K562 (cell line): ENCODE data around the gene WASL. TPM values are rescaled to one million over a fixed set of nuclear protein-coding genes. Genes with fewer than 3 reads are reported as not detected.

Experiments
- HDAC6 ChIP-seq: IDR thresholded peaks from 2 replicates; pipeline ENCODE4 v1.6.1; 2012; ENCODE audit warnings: low read depth, mild to moderate bottlenecking, control low read depth, inconsistent platforms, low read length, moderate library complexity
- KAT2B ChIP-seq: IDR thresholded peaks from one replicate; pipeline ENCODE4 v1.6.1; 2012; ENCODE audit warnings: low read depth, mild to moderate bottlenecking, control low read depth, inconsistent platforms, low read length, moderate library complexity
- MCM7 ChIP-seq, 2 experiments: fragments of 450-650 bp; IDR thresholded peaks; 2 replicates each; pipeline ENCODE4 v1.6.1; 2016 to 2018
- MYNN ChIP-seq, 2 experiments: sonication (generic); formaldehyde crosslinking in 1 of 2; IDR thresholded peaks; 2 replicates each; pipeline versions ENCODE4 v1.5.0 to v1.6.1; 2016 to 2020; ENCODE audit warnings: antibody characterized with exemption in 1 of 2, missing genetic modification reagents in 1 of 2
- NELFE ChIP-seq: IDR thresholded peaks from 2 replicates; pipeline ENCODE4 v1.6.1; 2011; ENCODE audit warnings: mild to moderate bottlenecking; ENCODE audit not compliant: insufficient read depth, insufficient read length
- NR1H2 ChIP-seq: sonication (generic); formaldehyde crosslinking; IDR thresholded peaks from 2 replicates; pipeline ENCODE4 v1.4.0; 2020; ENCODE audit warnings: mild to moderate bottlenecking, missing genetic modification reagents
- PHB2 ChIP-seq: fragments of 450-650 bp; IDR thresholded peaks from 2 replicates; pipeline ENCODE4 v1.6.1; 2017; ENCODE audit warnings: low read depth
- STAT5A ChIP-seq: IDR thresholded peaks from 2 replicates; pipeline ENCODE4 v1.6.1; 2012; ENCODE audit warnings: low read length, inconsistent platforms, borderline replicate concordance
- TBL1XR1 ChIP-seq, 2 experiments: IDR thresholded peaks; 2 replicates each; pipeline ENCODE4 v1.6.1; 2012; ENCODE audit warnings: improper control_type of control experiment in 2 of 2, low read length in 2 of 2, mild to moderate bottlenecking in 1 of 2
- ZNF695 ChIP-seq: fragments of 450-650 bp; formaldehyde crosslinking; IDR thresholded peaks from 2 replicates; pipeline ENCODE4 v1.4.0; 2020; ENCODE audit warnings: mild to moderate bottlenecking, moderate library complexity
- polyA plus RNA-seq, 8 experiments: library from polyadenylated mRNA; depleted of rRNA in 4 of 8; stranded (reverse) in 5 of 8; unstranded in 3 of 8; fragments of >200 nt; fragmentation: Nextera tagmentation in 2 of 8; fragmentation: Illumina TruSeq in 1 of 8; extraction: Ambion mirVana in 2 of 8; extraction: Trizol in 1 of 8; gene quantifications; 2 replicates each; pipeline versions ENCODE4 v1.2.1 to v1.2.3, GENCODE V29; 2011 to 2014; ENCODE audit warnings: inconsistent platforms in 1 of 8, missing spikeins in 1 of 8
- total RNA-seq, 7 experiments: library from RNA; depleted of rRNA in 6 of 7; stranded (reverse); fragments of >200 nt in 6 of 7; fragmentation: Illumina TruSeq in 2 of 7; extraction: Trizol in 2 of 7; gene quantifications; 2 replicates each; pipeline versions ENCODE4 v1.2.1 to v1.2.3, GENCODE V29; 2011 to 2021; ENCODE audit warnings: low replicate concordance in 1 of 7
- TF ChIP-seq, protein P1 (sequence below): fragments of 450-650 bp; IDR thresholded peaks from 2 replicates; pipeline ENCODE4 v1.6.1; 2016; ENCODE audit warnings: mild to moderate bottlenecking, moderate library complexity
- TF ChIP-seq, protein P2 (sequence below), 2 experiments: IDR thresholded peaks; 2 replicates each; pipeline ENCODE4 v1.6.1; 2012; ENCODE audit warnings: improper control_type of control experiment in 2 of 2, low read depth in 2 of 2, low read length in 2 of 2, borderline replicate concordance in 1 of 2

Gene WASL
- total and polyA plus RNA-seq, 9 of the 15 experiments (the other 6 are each of a cell fraction or from before 2014, with no cell fraction given), result 3.2 to 13.9 (median 8.3) TPM

DNA sequence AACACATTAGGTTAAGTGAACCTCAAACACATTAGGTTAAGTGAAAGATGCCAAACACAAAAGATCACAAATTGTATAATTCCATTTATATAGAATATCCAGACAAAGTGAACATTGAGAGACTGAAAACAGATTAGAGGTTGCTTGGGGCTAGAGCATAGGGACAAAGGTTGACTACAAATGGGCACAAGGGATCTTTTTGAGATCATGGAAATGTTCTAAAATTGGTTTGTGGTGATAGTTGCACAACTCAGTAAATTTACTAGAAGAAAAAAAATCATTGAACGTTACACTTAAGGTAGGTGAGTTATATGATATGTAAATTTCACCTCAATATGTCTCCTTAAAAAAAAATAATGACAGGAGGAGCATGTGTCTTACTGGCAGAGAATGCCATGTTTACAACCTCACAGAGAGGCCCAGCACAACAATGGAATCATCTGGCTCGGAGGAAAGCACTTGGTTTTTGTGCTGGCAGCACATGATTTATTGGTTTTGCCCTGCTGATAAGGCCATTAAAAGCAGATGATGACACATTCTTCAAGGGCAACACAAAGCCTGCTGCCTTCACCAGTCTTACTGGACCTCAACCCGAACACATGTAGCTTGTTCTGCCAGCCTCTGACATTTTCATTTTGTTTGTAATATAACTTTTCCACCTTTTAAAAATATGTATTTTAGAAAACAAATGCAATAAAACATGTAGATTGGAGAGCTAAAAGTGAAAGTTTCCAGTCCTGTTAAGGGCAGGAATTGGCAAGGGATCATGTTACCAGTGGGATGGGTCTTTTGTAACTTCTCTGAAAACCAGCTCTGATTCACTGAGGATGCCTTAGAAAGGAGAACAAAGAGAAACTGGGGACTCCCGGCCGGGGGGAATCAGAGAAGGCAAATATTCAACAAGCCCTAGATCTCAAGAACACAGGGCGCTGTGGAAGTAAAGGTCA is 105.0 kb downstream of the WASL start (continued):
- TF ChIP-seq, protein P1, sequence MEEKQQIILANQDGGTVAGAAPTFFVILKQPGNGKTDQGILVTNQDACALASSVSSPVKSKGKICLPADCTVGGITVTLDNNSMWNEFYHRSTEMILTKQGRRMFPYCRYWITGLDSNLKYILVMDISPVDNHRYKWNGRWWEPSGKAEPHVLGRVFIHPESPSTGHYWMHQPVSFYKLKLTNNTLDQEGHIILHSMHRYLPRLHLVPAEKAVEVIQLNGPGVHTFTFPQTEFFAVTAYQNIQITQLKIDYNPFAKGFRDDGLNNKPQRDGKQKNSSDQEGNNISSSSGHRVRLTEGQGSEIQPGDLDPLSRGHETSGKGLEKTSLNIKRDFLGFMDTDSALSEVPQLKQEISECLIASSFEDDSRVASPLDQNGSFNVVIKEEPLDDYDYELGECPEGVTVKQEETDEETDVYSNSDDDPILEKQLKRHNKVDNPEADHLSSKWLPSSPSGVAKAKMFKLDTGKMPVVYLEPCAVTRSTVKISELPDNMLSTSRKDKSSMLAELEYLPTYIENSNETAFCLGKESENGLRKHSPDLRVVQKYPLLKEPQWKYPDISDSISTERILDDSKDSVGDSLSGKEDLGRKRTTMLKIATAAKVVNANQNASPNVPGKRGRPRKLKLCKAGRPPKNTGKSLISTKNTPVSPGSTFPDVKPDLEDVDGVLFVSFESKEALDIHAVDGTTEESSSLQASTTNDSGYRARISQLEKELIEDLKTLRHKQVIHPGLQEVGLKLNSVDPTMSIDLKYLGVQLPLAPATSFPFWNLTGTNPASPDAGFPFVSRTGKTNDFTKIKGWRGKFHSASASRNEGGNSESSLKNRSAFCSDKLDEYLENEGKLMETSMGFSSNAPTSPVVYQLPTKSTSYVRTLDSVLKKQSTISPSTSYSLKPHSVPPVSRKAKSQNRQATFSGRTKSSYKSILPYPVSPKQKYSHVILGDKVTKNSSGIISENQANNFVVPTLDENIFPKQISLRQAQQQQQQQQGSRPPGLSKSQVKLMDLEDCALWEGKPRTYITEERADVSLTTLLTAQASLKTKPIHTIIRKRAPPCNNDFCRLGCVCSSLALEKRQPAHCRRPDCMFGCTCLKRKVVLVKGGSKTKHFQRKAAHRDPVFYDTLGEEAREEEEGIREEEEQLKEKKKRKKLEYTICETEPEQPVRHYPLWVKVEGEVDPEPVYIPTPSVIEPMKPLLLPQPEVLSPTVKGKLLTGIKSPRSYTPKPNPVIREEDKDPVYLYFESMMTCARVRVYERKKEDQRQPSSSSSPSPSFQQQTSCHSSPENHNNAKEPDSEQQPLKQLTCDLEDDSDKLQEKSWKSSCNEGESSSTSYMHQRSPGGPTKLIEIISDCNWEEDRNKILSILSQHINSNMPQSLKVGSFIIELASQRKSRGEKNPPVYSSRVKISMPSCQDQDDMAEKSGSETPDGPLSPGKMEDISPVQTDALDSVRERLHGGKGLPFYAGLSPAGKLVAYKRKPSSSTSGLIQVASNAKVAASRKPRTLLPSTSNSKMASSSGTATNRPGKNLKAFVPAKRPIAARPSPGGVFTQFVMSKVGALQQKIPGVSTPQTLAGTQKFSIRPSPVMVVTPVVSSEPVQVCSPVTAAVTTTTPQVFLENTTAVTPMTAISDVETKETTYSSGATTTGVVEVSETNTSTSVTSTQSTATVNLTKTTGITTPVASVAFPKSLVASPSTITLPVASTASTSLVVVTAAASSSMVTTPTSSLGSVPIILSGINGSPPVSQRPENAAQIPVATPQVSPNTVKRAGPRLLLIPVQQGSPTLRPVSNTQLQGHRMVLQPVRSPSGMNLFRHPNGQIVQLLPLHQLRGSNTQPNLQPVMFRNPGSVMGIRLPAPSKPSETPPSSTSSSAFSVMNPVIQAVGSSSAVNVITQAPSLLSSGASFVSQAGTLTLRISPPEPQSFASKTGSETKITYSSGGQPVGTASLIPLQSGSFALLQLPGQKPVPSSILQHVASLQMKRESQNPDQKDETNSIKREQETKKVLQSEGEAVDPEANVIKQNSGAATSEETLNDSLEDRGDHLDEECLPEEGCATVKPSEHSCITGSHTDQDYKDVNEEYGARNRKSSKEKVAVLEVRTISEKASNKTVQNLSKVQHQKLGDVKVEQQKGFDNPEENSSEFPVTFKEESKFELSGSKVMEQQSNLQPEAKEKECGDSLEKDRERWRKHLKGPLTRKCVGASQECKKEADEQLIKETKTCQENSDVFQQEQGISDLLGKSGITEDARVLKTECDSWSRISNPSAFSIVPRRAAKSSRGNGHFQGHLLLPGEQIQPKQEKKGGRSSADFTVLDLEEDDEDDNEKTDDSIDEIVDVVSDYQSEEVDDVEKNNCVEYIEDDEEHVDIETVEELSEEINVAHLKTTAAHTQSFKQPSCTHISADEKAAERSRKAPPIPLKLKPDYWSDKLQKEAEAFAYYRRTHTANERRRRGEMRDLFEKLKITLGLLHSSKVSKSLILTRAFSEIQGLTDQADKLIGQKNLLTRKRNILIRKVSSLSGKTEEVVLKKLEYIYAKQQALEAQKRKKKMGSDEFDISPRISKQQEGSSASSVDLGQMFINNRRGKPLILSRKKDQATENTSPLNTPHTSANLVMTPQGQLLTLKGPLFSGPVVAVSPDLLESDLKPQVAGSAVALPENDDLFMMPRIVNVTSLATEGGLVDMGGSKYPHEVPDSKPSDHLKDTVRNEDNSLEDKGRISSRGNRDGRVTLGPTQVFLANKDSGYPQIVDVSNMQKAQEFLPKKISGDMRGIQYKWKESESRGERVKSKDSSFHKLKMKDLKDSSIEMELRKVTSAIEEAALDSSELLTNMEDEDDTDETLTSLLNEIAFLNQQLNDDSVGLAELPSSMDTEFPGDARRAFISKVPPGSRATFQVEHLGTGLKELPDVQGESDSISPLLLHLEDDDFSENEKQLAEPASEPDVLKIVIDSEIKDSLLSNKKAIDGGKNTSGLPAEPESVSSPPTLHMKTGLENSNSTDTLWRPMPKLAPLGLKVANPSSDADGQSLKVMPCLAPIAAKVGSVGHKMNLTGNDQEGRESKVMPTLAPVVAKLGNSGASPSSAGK, result no peak
- TF ChIP-seq, protein P2, sequence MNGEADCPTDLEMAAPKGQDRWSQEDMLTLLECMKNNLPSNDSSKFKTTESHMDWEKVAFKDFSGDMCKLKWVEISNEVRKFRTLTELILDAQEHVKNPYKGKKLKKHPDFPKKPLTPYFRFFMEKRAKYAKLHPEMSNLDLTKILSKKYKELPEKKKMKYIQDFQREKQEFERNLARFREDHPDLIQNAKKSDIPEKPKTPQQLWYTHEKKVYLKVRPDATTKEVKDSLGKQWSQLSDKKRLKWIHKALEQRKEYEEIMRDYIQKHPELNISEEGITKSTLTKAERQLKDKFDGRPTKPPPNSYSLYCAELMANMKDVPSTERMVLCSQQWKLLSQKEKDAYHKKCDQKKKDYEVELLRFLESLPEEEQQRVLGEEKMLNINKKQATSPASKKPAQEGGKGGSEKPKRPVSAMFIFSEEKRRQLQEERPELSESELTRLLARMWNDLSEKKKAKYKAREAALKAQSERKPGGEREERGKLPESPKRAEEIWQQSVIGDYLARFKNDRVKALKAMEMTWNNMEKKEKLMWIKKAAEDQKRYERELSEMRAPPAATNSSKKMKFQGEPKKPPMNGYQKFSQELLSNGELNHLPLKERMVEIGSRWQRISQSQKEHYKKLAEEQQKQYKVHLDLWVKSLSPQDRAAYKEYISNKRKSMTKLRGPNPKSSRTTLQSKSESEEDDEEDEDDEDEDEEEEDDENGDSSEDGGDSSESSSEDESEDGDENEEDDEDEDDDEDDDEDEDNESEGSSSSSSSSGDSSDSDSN (IDR thresholded peaks at IDR 0.05; ENCODE audit: borderline replicate concordance in 1 of 2, low read depth in 2 of 2, low read length in 2 of 2), result no peak
- TF ChIP-seq MYNN (IDR thresholded peaks at IDR 0.05), result no peak
- TF ChIP-seq MYNN (CRISPR knock-in tag; IDR thresholded peaks at IDR 0.05), result no peak
- no peak for TF ChIP-seq KAT2B
- no peak for TF ChIP-seq NR1H2
- 0 out of 4 replicates have a peak, but pooled peaks of 1 of the 2 experiments have one; percentile 5 for TF ChIP-seq TBL1XR1 (IDR thresholded peaks at IDR 0.05; ENCODE audit: low read length in 2 of 2)
- no peak for TF ChIP-seq ZNF695 (CRISPR knock-in tag)
- no peak for TF ChIP-seq PHB2
- no peak for TF ChIP-seq STAT5A
- no peak for TF ChIP-seq HDAC6
- no peak for TF ChIP-seq NELFE
- TF ChIP-seq MCM7 (IDR thresholded peaks at IDR 0.05), result no peak
